ENCODE data around the gene OR10V1.

Gene OR10V1

DNA sequence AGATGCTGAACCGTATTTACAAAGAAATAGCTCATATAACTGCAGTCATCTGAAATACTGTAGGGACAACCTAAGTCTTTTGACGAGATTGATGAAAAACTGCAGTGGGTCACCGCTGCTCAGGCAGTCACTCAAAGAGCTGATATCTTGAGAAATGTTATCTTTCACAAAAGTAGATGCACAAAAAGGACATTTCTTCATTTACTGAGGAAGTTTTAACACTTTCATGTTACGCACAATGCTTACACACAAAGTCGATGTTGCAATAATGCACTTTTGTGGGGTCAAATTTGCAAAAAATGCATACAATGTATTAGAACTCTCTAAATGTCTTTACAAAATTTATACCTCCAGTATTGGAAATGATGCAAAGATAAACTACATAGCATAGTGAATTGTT is 16.2 kb upstream of the OR10V1 start:
- no peak for TF ChIP-seq CTCF (IDR thresholded peaks at IDR 0.05; ENCODE audit: insufficient read depth, missing control alignments)
- DNase-seq (ENCODE audit: insufficient read length, low spot score) (no peak), FAIRE-seq (no peak)

- TF ChIP-seq CTCF (IDR thresholded peaks at IDR 0.05; ENCODE audit: insufficient read depth, missing control alignments) = no peak
- no peak for FAIRE-seq
- DNase-seq (ENCODE audit: insufficient read length, low spot score) = no peak
These were observed 15.3 kb upstream of the OR10V1 start for GRCh38 chr11:59728913-59729312.

DNA sequence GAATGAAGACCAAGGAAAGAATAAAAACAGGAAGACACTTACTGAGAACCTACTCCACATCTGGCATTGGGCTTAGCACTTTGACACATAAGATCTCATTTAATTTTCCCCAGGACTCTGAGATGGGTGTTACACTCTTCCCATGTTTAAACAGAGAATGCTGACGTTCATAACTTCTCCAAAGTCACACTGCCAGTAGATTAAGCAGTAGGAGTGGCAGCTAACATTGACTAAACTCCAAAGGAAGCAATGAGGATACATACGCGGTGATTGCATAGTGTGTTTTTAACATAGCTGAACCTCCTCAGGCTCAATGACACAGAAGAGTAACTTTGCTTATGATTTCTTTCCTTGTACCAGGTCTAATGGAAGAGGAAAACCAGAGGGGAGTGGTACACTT is 14.5 kb upstream of the OR10V1 start:
- no peak for TF ChIP-seq CTCF (IDR thresholded peaks at IDR 0.05; ENCODE audit: insufficient read depth, missing control alignments)
- FAIRE-seq (no peak), DNase-seq (ENCODE audit: insufficient read length, low spot score) (no peak)

GRCh38 chr11:59727426-59727825 is 13.8 kb upstream of the OR10V1 start:
- no peak for TF ChIP-seq CTCF (IDR thresholded peaks at IDR 0.05; ENCODE audit: insufficient read depth, missing control alignments)
- FAIRE-seq (no peak), DNase-seq (ENCODE audit: insufficient read length, low spot score) (no peak)

DNA sequence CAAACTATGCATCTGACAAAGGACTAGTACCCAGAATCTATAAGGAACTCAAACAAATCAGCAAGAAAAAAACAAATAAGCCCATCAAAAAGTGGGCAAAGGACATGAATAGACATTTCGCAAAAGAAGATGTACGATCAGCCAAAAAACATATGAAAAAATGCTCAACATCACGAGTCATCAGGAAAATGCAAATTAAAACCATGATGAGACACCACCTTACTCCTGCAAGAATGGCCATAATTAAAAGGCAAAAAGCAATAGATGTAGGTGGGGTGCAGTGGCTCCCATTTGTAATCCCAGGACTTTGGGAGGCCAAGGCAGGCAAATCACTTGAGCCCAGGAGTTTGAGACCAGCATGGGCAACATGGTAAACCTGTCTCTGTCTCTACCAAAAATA is 10.4 kb upstream of the OR10V1 start:
- DNase-seq (ENCODE audit: insufficient read length, low spot score) = no peak
- FAIRE-seq = no peak
- TF ChIP-seq CTCF (IDR thresholded peaks at IDR 0.05; ENCODE audit: insufficient read depth, missing control alignments) = no peak

- no peak for TF ChIP-seq CTCF (IDR thresholded peaks at IDR 0.05; ENCODE audit: insufficient read depth, missing control alignments)
- no peak for FAIRE-seq
- no peak for DNase-seq (ENCODE audit: insufficient read length, low spot score)
These were observed 5.9 kb upstream of the OR10V1 start for GRCh38 chr11:59719556-59719955.

DNA sequence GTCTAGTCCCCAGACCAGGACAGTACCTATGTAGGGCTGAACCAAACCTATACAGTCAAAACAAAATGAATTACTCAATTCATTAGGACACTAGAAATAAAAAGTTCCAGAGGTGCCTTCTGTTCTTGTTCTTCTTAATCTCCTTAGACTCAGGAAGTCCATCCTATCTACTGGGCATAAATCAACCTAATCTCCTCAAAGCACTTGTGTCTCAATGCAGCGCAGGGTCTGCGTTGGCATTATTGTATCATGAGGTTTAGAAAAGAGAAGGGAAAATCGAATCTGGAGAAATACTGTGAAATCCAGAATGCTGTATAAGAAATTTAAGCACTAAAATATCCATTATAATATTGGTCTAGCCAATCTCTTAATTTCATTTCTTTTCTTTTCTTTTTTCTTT is 2.4 kb upstream of the OR10V1 start:
- no peak for TF ChIP-seq CTCF (IDR thresholded peaks at IDR 0.05; ENCODE audit: insufficient read depth, missing control alignments)
- DNase-seq (ENCODE audit: insufficient read length, low spot score) (peak; percentile 13), FAIRE-seq (peak; percentile 72)

Measured in D721Med (cell line).